GM19452 (cell line): ENCODE measurements around the gene PLPPR3.

Experiments
- ATAC-seq: cut with Tn5 transposase; IDR thresholded peaks from one replicate; pipeline ENCODE4 v1.9.1; 2021; ENCODE audit not compliant: unreplicated experiment

PLPPR3 gene

GRCh38 chr19:810077-810855, 11.5 kb downstream of the PLPPR3 start:
- ATAC-seq, result no peak

GRCh38 chr19:808423-808775, 13.4 kb downstream of the PLPPR3 start:
- no peak for ATAC-seq

GRCh38 chr19:807627-808422, 13.9 kb downstream of the PLPPR3 start:
- no peak for ATAC-seq

- ATAC-seq, result no peak
Observed at GRCh38 chr19:806815-807421, 14.8 kb downstream of the PLPPR3 start.

- no peak for ATAC-seq
Observed at GRCh38 chr19:805600-806550, 15.9 kb downstream of the PLPPR3 start.

- ATAC-seq, result no peak
Observed at GRCh38 chr19:805166-805551, 16.6 kb downstream of the PLPPR3 start.

GRCh38 chr19:804419-805165, 17.2 kb downstream of the PLPPR3 start:
- ATAC-seq, result no peak

- no peak for ATAC-seq
Observed at GRCh38 chr19:803686-804418, 17.9 kb downstream of the PLPPR3 start.

GRCh38 chr19:803099-803561, 18.6 kb downstream of the PLPPR3 start:
- ATAC-seq, result no peak

- ATAC-seq, result no peak
Observed at GRCh38 chr19:802498-803098, 19.2 kb downstream of the PLPPR3 start.

- ATAC-seq, result no peak
Observed at GRCh38 chr19:801861-802497, 19.8 kb downstream of the PLPPR3 start.

- ATAC-seq, result no peak
Observed at GRCh38 chr19:801030-801860, 20.5 kb downstream of the PLPPR3 start.

GRCh38 chr19:800360-801029, 21.3 kb downstream of the PLPPR3 start:
- ATAC-seq, result no peak

- no peak for ATAC-seq
Observed at GRCh38 chr19:799076-799881, 22.5 kb downstream of the PLPPR3 start.

GRCh38 chr19:798415-799075, 23.2 kb downstream of the PLPPR3 start:
- no peak for ATAC-seq
